NOMO-1 treated with DMSO at 0.1 percent for 48 hours (cell line): ENCODE data around the gene CDK15.
"Not testable (repeated sequence)": the region's sequence is repeated elsewhere in the genome, so short reads cannot be mapped to it uniquely, and the experiment has no call there.

Experiments
- DNase-seq: peaks from one replicate; lab custom pipeline; 2025; ENCODE audit not compliant: unreplicated experiment; lab: John Stamatoyannopoulos, UW

The CDK15 gene

DNA sequence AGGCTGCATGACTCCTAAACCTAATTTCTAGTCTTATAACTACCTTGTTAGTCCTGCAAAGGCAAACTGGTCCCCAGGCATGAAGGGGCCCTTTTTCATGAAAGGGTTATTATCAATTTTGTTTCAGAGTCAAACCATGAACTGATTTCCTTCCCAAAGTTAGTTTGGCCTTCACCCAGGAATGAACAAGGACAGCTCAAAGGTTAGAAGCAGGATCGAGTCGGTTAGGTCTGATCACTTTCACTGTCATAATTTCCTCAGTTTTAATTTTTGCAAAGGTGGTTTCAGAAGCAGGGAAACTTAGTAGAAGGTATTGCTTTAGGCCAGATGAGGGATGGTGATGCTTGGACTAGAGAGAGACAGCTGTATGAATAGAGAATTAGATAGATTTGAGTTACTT is 16.9 kb upstream of the CDK15 start:
- DNase-seq: no peak

DNA sequence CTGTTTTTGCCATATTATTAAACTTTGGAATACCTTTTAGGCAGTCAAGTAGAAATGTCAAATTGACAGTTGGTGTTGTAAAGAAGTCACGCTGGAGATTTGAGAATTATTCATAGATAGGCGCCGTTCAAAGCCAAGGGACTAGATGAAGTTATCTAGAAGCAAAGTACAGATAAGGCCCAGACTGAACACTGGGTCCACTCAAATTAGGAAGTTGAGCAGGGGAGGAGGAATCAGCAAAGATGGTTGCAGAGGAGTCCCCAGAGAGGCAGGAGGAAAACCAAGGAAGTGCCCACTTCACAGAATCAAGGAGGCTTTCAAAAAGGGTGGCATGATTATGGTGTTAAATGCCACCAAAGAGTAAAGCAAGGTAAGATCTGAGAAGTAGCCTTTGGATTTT is 16.0 kb upstream of the CDK15 start:
- no peak for DNase-seq

GRCh38 chr2:201790989-201791388 is 15.3 kb upstream of the CDK15 start:
- no peak for DNase-seq

DNA sequence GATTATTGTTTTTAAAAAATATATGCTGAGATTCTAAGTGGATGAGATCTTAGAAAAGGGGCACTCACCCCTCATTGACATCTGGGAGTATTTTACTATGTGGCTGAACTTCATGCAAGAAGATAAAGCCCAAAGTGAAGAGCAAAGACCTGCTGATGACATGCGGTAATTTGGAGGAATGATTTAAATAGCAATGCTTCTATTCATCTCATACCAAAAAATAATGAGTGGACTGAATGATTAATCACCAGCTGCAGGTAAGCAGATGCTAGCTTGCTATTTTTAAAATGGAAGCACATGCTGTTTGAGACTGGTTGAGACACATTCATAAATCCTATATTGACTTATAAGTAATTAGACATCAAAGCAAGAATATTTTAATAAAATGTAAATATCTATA is 12.7 kb upstream of the CDK15 start:
- no peak for DNase-seq

GRCh38 chr2:201794294-201794693 is 12.0 kb upstream of the CDK15 start:
- no peak for DNase-seq

DNA sequence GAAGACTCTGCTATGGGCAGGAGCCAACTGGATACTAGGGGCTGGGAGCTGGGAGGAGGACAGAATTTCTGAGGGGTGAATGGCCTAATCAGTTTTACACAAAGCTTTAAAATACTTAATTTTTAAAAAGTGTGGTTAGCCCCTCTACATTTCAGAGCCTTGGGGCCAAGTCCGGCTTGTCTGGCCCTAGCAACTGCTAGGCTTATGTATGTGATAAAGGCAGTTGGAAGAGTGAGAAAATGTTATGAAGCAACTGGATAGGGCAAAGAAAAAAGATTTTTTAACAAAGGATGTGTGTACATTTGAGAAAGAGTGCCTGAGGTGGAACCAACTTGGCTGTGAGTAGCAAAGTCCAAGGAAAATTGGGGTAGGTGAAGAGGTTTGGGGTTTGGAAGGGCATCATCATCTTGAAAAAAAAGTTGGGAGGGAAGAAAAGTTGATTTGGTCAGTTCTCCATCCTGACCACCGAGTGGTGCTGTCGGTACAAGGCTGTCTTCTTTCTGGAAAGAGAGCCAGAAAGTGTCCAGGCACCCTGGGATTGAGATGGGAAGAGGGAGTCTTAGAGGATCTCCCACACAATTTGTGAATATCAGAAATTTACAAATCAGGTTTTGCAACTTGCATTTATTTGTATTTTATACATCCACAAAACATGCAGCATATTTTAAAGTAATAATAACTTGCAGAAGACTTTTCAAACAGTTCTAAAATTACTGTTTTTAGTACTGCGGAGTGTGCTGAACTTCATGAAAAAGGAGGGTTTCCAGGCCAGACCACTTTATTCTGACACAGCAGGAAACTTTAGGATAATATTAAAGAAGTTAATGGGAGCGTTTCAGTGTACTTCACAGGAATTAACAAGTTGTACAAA is 10.5 kb upstream of the CDK15 start:
- peak; percentile 12 for DNase-seq

DNA sequence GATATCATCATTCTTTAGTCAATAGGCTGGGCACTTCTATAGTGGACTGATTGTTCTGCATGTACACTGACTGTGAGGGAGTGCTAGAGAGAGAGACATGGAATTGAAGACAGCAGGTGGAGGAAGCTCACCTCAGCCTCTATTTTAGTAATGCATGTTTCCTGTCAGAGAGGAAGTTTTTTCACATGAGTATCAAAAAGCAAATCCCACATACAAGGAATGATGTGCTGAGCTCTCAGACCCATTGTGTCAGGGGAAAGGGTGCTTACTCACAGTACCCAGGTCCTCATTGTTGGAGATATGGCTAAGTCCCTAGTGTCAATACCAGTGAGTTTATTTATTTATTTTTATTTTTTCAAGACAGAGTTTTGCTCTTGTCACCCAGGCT is 9.9 kb upstream of the CDK15 start:
- no peak for DNase-seq

DNA sequence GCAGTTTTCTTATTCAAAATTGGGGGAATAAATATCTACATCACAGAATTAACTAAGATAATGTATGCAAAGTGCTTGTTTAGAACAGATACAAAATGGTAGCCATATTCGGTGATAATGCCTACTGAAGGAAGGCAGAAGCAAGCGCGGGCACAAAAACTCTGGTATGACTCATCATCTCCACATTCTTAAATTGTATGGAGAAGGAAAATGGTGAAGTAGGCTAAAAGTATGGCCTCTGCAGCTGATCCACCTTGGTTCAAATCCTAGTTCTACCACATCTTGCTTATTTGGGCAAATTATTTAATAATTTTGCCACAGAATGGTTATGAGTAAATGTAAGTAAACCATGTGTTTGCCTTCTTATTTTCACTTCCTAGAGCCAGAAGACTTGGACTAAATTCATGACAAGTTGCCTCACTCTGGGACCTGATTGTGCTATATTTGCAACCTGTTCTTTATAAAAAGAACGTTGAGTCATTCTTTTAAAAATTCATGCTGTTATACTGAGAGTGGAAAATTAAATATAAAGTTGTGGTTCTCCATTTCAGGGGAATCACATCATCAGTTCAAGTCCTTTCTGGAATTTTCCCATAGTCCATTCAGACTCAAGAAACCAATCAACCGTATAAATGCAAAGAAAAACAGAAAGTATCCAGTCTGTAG is 9.0 kb upstream of the CDK15 start:
- DNase-seq: peak; percentile 34

- DNase-seq: no peak
Measured at GRCh38 chr2:201798252-201798913, 8.0 kb upstream of the CDK15 start.

DNA sequence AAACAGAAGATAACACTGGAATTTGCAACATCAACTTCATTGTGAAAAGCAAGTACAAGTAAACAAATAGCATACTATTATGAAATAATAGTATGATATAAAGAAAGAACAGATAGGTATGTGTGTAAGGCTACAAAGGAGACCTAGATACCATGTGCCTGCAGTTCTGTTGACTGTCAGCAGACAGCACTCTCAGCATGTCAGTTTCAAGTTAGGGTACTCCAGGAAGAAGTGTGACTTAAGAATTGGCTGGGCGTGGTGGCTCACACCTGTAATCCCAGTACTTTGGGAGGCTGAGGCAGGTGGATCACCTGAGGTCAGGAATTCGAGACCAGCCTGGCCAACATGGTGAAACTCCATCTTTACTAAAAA is 7.4 kb upstream of the CDK15 start:
- peak; percentile 4 for DNase-seq

GRCh38 chr2:201807452-201807999 is 1.2 kb downstream of the CDK15 start:
- DNase-seq: no peak

GRCh38 chr2:201808027-201808426 is 1.7 kb downstream of the CDK15 start:
- no peak for DNase-seq

DNA sequence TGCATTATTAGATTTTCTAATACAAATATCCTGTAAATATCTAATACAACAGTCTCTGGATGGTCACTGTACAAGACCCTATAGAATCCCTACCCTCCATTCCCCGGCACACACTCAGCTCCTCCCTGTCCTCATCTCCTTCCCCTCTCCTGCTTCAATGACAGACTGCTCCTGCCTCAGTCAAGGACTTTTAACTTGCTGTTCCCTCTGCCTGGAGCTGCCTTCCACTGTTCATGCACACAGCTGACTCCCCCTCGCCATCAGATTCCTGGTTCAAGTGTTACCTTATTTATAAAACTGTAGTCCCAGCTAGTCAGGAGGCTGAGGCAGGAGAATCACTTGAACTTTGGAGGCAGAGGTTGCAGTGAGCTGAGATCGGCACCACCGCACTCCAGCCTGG is 3.3 kb downstream of the CDK15 start:
- DNase-seq: no peak

GRCh38 chr2:201810604-201811003 is 4.3 kb downstream of the CDK15 start:
- not testable (repeated sequence) for DNase-seq

GRCh38 chr2:201813996-201814760 is 7.8 kb downstream of the CDK15 start:
- DNase-seq: no peak

- DNase-seq: no peak
Measured at GRCh38 chr2:201816657-201817575, 10.6 kb downstream of the CDK15 start.

DNA sequence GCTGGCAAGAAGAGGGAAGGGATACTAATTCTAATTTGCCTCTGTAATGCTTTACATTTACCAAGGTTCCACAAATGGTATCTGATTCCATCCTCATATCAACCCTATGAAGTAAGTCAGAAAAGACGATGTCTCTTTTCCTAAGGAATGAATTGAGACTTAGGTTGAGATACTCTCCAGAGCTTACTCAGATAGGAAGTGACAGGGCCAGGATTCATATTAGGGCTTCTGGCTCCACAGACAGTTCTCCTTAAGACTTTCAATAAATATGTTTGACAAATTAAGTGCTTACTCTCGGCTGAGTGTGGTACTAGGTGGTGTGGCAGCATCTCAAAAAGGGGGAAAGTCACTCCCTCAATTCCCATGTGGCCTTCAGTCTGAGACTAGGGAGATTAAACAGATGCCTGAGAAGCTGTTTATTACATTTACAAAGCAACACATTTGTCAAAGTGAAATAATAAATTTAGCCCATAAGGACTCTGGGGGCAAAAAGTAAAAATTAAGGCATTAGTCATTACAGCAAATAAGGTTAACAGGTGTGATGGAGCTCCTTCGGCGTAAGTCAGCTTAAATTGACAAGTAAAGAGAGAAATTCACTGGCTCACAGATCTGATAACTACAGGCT is 14.2 kb downstream of the CDK15 start:
- DNase-seq: no peak

GRCh38 chr2:201821080-201821479 is 14.7 kb downstream of the CDK15 start:
- DNase-seq: no peak

DNA sequence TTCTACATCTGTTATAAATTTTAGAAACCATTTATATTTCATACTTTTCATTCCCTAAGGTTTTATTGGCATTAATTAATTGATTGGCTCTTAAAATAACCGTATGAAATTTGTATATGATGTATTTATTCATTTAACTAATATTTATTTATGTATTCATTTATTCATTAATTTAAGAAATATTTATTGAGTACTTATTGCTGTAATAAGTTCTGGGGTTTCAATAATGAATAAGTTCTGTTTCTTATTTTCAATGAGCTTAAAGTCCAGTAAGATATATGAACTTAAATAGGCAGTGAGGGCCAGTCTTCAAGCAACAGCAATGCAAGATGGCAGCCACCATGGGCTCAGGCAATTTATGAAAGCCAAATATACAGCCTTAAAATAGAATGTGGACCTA is 17.9 kb downstream of the CDK15 start:
- DNase-seq: no peak

GRCh38 chr2:201827621-201828020 is 21.3 kb downstream of the CDK15 start:
- no peak for DNase-seq
